ENCODE results near the gene AFF2.

The AFF2 gene

DNA sequence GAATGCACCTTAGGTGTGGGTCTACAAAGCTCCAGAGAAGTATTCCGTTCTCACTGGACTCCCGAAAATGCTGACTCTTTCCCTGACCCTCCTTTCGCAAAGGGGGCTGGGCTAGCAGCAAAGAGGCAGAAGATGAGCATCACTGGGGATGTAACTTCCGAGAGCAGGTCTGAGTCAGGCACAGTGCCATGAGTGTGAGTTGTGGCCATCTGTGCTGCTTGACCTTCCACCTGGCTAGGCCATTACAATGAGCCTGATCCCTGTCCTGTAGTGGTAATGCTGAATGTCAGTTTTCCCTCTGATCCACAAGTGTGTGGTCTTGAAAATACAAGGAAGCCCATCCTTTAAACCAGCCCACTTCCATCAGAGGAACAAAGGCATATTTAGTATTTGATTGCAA is 479.4 kb downstream of the AFF2 start:
- TF ChIP-seq, protein P1, sequence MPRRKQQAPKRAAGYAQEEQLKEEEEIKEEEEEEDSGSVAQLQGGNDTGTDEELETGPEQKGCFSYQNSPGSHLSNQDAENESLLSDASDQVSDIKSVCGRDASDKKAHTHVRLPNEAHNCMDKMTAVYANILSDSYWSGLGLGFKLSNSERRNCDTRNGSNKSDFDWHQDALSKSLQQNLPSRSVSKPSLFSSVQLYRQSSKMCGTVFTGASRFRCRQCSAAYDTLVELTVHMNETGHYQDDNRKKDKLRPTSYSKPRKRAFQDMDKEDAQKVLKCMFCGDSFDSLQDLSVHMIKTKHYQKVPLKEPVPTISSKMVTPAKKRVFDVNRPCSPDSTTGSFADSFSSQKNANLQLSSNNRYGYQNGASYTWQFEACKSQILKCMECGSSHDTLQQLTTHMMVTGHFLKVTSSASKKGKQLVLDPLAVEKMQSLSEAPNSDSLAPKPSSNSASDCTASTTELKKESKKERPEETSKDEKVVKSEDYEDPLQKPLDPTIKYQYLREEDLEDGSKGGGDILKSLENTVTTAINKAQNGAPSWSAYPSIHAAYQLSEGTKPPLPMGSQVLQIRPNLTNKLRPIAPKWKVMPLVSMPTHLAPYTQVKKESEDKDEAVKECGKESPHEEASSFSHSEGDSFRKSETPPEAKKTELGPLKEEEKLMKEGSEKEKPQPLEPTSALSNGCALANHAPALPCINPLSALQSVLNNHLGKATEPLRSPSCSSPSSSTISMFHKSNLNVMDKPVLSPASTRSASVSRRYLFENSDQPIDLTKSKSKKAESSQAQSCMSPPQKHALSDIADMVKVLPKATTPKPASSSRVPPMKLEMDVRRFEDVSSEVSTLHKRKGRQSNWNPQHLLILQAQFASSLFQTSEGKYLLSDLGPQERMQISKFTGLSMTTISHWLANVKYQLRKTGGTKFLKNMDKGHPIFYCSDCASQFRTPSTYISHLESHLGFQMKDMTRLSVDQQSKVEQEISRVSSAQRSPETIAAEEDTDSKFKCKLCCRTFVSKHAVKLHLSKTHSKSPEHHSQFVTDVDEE (CRISPR knock-in tag; IDR thresholded peaks at IDR 0.05) = no peak
- TF ChIP-seq RARB (CRISPR knock-in tag; IDR thresholded peaks at IDR 0.05) (no peak), CSDC2 (CRISPR knock-in tag; IDR thresholded peaks at IDR 0.05) (no peak), GLIS3 (CRISPR knock-in tag; IDR thresholded peaks at IDR 0.05) (no peak), BACH2 (CRISPR knock-in tag; IDR thresholded peaks at IDR 0.05; ENCODE audit: borderline replicate concordance) (no peak), PPARA (CRISPR knock-in tag; IDR thresholded peaks at IDR 0.05; ENCODE audit: borderline replicate concordance) (no peak), TCF4 (CRISPR knock-in tag; IDR thresholded peaks at IDR 0.05; ENCODE audit: borderline replicate concordance) (no peak), SNAI2 (CRISPR knock-in tag; IDR thresholded peaks at IDR 0.05) (no peak), ZNF565 (CRISPR knock-in tag; conservative IDR thresholded peaks at IDR 0.05; ENCODE audit: low read depth) (no peak)
- TF ChIP-seq, protein P2, sequence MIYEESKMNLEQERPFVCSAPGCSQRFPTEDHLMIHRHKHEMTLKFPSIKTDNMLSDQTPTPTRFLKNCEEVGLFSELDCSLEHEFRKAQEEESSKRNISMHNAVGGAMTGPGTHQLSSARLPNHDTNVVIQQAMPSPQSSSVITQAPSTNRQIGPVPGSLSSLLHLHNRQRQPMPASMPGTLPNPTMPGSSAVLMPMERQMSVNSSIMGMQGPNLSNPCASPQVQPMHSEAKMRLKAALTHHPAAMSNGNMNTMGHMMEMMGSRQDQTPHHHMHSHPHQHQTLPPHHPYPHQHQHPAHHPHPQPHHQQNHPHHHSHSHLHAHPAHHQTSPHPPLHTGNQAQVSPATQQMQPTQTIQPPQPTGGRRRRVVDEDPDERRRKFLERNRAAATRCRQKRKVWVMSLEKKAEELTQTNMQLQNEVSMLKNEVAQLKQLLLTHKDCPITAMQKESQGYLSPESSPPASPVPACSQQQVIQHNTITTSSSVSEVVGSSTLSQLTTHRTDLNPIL (CRISPR knock-in tag; IDR thresholded peaks at IDR 0.05; ENCODE audit: low read depth) = no peak
- no peak for ATAC-seq

DNA sequence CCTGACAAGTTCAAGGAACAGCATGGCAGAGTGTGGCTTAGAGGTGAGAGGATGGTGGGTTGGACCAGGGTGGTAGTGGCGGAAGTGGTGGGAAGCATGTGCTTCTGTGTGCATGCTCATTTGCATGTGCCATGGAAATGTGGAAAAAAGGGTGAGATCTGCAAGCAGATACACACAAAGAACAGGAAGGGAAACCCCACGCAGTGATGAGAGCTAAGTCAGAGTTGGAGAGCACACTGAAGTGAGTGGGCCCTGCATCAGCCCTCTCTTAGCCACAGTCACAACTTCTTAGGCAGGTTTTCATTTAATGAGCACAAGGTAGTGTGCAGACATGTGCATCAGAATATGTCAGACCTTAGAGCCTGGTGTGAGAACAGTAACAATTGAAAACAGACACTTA is 483.8 kb downstream of the AFF2 start:
- TF ChIP-seq SNAI2 (CRISPR knock-in tag; IDR thresholded peaks at IDR 0.05) (no peak), ISL1 (CRISPR knock-in tag; IDR thresholded peaks at IDR 0.05) (no peak), ZNF70 (CRISPR knock-in tag; IDR thresholded peaks at IDR 0.05) (no peak), TCF4 (CRISPR knock-in tag; IDR thresholded peaks at IDR 0.05; ENCODE audit: borderline replicate concordance) (no peak), ESRRG (CRISPR knock-in tag; IDR thresholded peaks at IDR 0.05) (no peak), GLIS3 (CRISPR knock-in tag; IDR thresholded peaks at IDR 0.05) (no peak), OSR1 (CRISPR knock-in tag; IDR thresholded peaks at IDR 0.05) (no peak), BACH2 (CRISPR knock-in tag; IDR thresholded peaks at IDR 0.05; ENCODE audit: borderline replicate concordance) (no peak), CSDC2 (CRISPR knock-in tag; IDR thresholded peaks at IDR 0.05) (no peak)
- TF ChIP-seq, protein P1 (CRISPR knock-in tag; IDR thresholded peaks at IDR 0.05) = no peak
- TF ChIP-seq, protein P3, sequence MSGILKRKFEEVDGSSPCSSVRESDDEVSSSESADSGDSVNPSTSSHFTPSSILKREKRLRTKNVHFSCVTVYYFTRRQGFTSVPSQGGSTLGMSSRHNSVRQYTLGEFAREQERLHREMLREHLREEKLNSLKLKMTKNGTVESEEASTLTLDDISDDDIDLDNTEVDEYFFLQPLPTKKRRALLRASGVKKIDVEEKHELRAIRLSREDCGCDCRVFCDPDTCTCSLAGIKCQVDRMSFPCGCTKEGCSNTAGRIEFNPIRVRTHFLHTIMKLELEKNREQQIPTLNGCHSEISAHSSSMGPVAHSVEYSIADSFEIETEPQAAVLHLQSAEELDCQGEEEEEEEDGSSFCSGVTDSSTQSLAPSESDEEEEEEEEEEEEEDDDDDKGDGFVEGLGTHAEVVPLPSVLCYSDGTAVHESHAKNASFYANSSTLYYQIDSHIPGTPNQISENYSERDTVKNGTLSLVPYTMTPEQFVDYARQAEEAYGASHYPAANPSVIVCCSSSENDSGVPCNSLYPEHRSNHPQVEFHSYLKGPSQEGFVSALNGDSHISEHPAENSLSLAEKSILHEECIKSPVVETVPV (CRISPR knock-in tag; IDR thresholded peaks at IDR 0.05) = no peak
- ATAC-seq = no peak

DNA sequence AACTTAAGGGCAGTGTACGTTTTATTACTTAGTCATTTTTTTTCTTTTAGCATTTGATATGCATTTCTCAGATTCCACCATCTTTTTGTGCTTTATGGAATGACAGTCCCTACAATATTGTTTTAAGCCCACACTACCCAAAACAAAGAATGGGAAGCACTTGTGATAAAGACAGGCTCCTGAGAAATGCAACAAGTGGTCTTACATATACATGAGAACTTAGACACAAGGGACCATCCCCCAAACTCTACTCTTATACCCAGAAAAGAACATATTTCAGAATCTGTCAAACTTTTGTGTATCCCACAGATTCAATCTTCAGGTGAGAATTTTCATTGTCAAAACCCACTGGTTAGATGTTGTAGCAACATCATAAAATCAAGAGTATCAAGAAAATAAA is 491.1 kb downstream of the AFF2 start:
- ATAC-seq = no peak
- TF ChIP-seq GLIS3 (CRISPR knock-in tag; IDR thresholded peaks at IDR 0.05) (no peak), ARNTL (CRISPR knock-in tag; IDR thresholded peaks at IDR 0.05; ENCODE audit: borderline replicate concordance, low read depth) (no peak), TCF4 (CRISPR knock-in tag; IDR thresholded peaks at IDR 0.05; ENCODE audit: borderline replicate concordance) (no peak), ZNF70 (CRISPR knock-in tag; IDR thresholded peaks at IDR 0.05) (no peak), ESRRG (CRISPR knock-in tag; IDR thresholded peaks at IDR 0.05) (no peak), TOX (CRISPR knock-in tag; IDR thresholded peaks at IDR 0.05; ENCODE audit: borderline replicate concordance) (no peak), CSDC2 (CRISPR knock-in tag; IDR thresholded peaks at IDR 0.05) (no peak), OSR1 (CRISPR knock-in tag; IDR thresholded peaks at IDR 0.05) (no peak), BACH2 (CRISPR knock-in tag; IDR thresholded peaks at IDR 0.05; ENCODE audit: borderline replicate concordance) (no peak), ZFP3 (CRISPR knock-in tag; IDR thresholded peaks at IDR 0.05) (no peak), ZFP30 (CRISPR knock-in tag; IDR thresholded peaks at IDR 0.05) (no peak), PPARA (CRISPR knock-in tag; IDR thresholded peaks at IDR 0.05; ENCODE audit: borderline replicate concordance) (no peak), SNAI2 (CRISPR knock-in tag; IDR thresholded peaks at IDR 0.05) (no peak)
- TF ChIP-seq, protein P4, sequence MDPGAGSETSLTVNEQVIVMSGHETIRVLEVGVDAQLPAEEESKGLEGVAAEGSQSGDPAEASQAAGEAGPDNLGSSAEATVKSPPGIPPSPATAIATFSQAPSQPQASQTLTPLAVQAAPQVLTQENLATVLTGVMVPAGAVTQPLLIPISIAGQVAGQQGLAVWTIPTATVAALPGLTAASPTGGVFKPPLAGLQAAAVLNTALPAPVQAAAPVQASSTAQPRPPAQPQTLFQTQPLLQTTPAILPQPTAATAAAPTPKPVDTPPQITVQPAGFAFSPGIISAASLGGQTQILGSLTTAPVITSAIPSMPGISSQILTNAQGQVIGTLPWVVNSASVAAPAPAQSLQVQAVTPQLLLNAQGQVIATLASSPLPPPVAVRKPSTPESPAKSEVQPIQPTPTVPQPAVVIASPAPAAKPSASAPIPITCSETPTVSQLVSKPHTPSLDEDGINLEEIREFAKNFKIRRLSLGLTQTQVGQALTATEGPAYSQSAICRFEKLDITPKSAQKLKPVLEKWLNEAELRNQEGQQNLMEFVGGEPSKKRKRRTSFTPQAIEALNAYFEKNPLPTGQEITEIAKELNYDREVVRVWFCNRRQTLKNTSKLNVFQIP (CRISPR knock-in tag; IDR thresholded peaks at IDR 0.05; ENCODE audit: borderline replicate concordance, low read depth) = no peak
- TF ChIP-seq, protein P3 (CRISPR knock-in tag; IDR thresholded peaks at IDR 0.05) = no peak
- TF ChIP-seq, protein P5, sequence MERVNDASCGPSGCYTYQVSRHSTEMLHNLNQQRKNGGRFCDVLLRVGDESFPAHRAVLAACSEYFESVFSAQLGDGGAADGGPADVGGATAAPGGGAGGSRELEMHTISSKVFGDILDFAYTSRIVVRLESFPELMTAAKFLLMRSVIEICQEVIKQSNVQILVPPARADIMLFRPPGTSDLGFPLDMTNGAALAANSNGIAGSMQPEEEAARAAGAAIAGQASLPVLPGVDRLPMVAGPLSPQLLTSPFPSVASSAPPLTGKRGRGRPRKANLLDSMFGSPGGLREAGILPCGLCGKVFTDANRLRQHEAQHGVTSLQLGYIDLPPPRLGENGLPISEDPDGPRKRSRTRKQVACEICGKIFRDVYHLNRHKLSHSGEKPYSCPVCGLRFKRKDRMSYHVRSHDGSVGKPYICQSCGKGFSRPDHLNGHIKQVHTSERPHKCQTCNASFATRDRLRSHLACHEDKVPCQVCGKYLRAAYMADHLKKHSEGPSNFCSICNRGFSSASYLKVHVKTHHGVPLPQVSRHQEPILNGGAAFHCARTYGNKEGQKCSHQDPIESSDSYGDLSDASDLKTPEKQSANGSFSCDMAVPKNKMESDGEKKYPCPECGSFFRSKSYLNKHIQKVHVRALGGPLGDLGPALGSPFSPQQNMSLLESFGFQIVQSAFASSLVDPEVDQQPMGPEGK (CRISPR knock-in tag; IDR thresholded peaks at IDR 0.05; ENCODE audit: borderline replicate concordance) = no peak
